ENCODE results near the gene GALNT14.

GALNT14 gene

DNA sequence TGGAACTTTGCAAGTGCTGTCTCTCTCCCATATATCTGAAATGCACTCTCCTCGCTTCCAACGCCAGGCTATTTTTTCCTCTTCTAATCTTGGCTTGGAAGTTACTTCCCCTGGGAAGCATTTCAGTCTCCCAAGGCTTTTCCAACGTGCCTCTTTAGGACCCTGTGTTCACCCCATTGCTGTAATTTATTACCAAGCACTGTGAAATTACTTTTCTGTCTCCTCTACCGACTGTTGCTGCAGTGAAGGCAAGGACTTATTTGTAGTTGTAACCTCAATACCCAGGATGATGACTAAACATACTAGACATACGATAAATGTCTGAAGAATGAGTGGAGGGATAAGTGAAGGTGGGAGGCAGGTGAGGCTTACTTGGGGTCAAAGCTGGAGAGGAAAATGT, 163.7 kb downstream of the GALNT14 start:
- no peak for DNase-seq (ENCODE audit: low read depth)

DNA sequence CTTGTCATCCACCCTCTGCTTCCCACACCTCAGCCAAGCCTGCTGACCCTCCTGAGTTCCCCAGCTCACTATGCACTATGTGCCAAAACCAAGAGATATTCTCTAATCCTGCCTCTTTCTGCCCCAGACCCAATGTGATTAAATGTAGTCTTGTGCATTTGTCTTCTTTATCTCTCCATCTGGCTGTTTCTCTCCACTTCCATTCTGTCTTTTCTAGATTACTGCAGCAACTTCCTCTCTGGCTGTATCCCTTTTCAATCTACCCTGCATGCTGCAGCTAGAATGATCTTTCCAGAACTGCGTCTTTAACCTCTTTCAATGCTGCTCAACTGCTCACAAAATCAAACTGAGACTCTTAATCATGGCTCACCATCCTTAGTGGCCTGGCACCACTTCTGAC, 164.1 kb downstream of the GALNT14 start:
- DNase-seq (ENCODE audit: low read depth) = no peak

- no peak for DNase-seq (ENCODE audit: low read depth)
These were observed 166.8 kb downstream of the GALNT14 start for GRCh38 chr2:30971231-30972025.

DNA sequence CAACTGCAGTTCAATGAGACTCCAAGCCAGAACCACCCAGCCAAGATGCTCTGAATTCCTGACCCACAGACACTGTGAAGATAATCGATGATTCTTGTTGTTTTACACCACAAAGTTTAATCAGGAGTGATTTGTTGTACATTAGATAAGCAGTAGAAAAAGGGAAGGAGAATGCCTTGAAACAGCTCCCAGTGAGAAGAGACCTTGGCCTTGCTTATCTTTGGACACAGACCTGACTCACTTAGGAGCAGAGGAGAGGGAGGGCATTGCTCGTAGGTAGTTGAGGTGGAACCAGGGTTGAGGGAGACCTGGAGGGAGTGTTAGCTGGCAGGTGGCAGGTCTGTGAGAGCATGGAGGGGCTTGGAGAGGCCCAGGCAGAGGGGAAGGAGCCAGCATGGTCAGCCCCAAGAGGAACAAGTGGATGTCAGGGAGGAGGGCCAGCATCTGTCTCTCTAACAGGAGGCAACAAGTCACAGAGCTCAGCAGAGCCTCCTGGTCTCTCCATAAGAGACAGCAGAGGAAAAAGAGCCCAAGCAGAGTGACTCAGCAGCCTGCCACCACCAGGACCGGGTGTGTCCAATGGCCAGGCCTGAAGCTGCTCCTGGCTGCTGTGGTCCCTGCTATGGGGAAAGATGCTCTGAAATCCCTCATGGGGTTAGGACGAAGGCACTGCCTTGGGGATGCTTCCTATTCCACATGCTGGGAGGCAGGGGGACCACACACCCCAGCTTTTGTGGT, 169.4 kb downstream of the GALNT14 start:
- DNase-seq (ENCODE audit: low read depth) = no peak

DNA sequence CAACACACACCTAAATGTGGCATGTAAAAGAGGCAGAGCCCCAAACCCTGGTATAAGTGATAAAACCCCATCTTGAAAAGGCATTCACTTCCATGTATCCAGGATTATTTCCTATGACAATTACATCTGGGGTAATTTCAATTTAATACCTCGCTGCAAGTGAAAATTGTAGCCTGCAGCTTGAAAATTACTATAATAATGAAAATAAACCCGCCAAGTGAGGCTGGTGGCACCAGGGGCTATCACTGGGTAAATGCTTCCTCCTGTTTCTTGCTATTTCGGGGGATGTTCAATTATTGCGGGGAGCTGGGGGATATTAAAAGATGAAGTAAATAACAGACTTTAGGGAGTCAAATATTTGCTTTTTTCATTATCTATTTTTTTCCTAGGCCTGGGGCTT, 171.5 kb downstream of the GALNT14 start:
- DNase-seq (ENCODE audit: low read depth) = no peak

DNA sequence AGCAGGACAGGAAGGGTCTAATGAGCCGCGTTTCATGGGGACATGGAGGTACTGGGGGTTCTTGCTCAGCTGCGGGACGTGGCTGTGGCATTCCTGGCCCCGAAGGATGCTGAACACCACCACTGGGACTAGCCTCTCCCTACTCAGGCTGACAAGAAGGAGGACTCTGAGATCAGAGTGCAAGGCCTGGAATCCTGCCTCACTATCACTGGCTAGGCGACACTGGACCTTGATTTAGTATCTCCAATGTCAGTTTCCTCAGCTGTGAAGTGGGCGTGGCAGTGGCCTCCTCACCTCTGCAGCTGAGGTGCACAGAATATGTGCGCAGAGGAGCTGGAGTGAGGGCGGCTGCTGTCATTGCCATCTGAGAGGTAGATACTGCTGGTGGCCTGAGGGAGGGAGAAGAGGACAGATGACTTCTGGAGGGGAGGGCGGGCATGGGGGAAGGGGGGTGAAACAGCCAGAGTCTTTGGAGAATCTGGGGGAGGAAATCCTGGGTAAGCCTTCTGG, 173.2 kb downstream of the GALNT14 start:
- DNase-seq (ENCODE audit: low read depth) = no peak

- no peak for DNase-seq (ENCODE audit: low read depth)
These were observed 173.8 kb downstream of the GALNT14 start for GRCh38 chr2:30964334-30965005.

DNA sequence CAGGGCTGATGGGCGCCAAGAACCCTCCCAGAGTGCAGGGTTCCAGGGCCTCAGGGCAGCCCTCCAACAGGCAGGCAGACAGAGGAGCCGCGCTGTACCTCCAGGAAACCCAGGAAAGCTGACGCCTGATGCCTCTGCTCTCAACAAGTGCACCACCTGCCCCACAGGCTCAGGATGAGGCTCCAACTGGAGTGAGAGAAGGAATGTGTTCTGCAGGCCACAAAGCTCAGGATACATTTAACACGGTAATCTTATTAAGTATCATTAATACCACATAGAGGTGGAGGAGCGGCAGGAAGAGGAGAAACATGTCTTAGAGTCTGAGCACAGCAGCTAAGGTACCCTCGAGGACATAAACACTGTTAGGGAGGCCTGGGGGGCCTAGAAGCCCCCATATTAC, 175.1 kb downstream of the GALNT14 start:
- DNase-seq (ENCODE audit: low read depth) = no peak

- DNase-seq (ENCODE audit: low read depth) = no peak
These were observed 178.0 kb downstream of the GALNT14 start for GRCh38 chr2:30960213-30960612.

GRCh38 chr2:30959653-30960052, 178.6 kb downstream of the GALNT14 start:
- DNase-seq (ENCODE audit: low read depth) = no peak

DNA sequence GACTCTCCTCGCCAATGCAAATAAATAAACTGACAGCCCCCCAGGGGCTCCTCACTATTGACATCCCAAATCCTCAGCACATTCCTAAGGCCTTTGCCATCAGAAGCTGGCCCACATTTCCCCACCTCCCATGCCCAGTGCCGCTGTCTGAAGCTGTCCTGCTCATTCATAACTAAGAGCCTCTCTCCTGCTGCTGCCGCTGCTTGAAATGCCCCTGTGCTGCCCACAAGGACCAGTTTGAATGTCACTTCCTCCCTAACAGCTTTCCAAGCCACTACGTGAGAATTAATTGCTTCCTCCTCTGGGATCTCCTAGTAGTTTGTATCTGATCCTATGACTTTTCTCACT, 179.3 kb downstream of the GALNT14 start:
- no peak for DNase-seq (ENCODE audit: low read depth)

DNA sequence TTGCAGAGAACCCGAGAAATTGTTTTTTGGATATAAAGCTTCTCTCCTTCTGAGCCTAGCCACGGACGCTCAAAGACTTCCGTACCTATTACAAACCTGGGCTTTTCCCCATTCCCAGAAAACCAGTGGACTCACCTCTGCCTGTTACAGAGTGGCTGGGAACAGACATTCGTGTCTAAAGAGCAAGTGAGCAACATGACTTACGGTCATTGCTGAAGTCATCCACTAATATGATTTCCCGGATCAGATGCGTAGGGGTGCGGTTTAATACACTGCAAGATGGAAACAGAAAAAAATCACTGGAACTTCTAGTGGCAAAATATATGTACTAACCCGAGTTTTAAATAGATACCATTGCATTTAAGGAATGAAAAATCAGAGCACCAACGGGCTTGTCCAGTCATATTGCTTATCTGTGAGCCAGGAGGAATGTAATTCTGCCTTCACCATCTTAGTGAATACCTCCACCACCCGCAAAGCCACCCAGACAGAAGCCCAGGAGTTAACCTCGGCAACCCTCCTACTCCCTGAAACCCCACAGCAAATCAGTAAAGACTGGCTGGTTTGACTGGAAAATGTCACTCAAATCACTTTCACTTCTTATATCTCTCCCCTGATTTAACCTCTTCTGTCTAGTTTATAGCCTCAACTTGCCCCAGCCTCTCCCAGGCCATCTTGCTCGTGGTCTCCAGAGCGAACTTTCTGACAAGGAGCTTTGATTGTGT, 179.9 kb downstream of the GALNT14 start:
- DNase-seq (ENCODE audit: low read depth) = no peak

DNA sequence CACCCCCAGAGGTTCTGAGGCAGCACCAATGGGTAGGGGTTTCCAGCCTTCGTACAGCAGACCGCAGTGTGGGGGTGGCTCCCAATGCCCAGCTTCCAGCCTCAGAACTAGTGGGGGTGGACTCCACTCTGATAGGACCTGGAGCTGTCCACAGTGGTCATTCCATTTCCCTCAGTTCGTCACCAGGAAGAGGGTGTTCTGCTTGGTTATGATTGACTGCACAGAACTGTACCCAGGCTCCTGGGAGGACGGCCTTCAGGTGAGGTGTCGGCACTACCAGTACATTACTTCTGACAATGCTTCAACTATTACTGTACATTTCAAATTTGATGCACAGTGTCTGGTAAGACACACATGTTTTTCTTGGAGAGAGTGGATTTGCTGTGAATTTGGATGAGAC, 180.6 kb downstream of the GALNT14 start:
- DNase-seq (ENCODE audit: low read depth) = no peak

GRCh38 chr2:30956995-30957394, 181.2 kb downstream of the GALNT14 start:
- no peak for DNase-seq (ENCODE audit: low read depth)

DNA sequence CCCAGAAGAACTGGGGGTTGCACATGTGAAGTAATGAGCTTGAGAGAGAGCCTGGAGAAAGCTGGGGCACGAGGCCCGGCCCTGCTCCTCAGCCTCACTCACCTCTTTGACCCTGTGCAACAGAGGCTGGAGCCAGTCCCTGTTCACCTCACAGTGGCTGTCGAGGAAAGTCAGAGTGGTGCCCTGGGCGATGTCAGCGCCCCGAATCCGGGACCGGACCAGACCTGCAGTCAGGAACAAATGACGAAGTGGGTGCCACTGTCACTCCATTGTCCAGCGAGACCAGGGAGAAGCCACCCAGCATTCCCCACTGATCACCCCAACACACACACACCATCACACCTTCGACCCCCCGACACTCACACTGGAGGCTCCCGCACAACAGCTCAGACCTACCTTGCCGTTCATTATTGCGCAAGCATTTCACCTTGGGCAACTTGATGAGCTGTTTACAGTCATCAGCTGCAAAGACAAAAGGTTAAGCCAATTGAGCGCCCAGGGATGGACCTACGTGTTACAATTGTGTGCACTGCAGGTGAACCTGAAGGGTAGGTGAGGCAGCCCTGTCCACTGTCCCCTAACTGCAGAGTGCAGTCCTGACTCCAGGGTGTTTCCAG, 182.6 kb downstream of the GALNT14 start:
- DNase-seq (ENCODE audit: low read depth) = no peak

- no peak for DNase-seq (ENCODE audit: low read depth)
These were observed 187.9 kb downstream of the GALNT14 start for GRCh38 chr2:30950339-30950738.

GRCh38 chr2:30949435-30949834, 188.8 kb downstream of the GALNT14 start:
- DNase-seq (ENCODE audit: low read depth) = no peak

GRCh38 chr2:30948857-30949256, 189.4 kb downstream of the GALNT14 start:
- no peak for DNase-seq (ENCODE audit: low read depth)

- DNase-seq (ENCODE audit: low read depth) = no peak
These were observed 190.1 kb downstream of the GALNT14 start for GRCh38 chr2:30948130-30948529.

- no peak for DNase-seq (ENCODE audit: low read depth)
These were observed 190.6 kb downstream of the GALNT14 start for GRCh38 chr2:30947686-30948085.

GRCh38 chr2:30942419-30942818, 195.8 kb downstream of the GALNT14 start:
- no peak for DNase-seq (ENCODE audit: low read depth)

- DNase-seq (ENCODE audit: low read depth) = no peak
These were observed 197.4 kb downstream of the GALNT14 start for GRCh38 chr2:30940839-30941238.

Data from stimulated activated CD8-positive, alpha-beta memory T cell treated with anti-CD3 and anti-CD28 coated beads, Interleukin-4, amount 100 ng/mL, for 24 hours (primary cell).